Progenitor cell of endocrine pancreas (in vitro differentiated cells): ENCODE results near the gene UNC5CL. TPM values are rescaled to one million over a fixed set of nuclear protein-coding genes. Genes with fewer than 3 reads are reported as not detected.
A peak's percentile ranks its signal among the peaks of the same experiment; 100 is the strongest.

Source experiments
- DNase-seq: peaks from one replicate; pipeline ENCODE4 v3.0.0; 2021; ENCODE audit warnings: low spot score; ENCODE audit not compliant: unreplicated experiment
- H3K27ac Mint-ChIP-seq: 2 replicates; pipeline ENCODE4 v1.8.0; 2021; ENCODE audit warnings: mild to moderate bottlenecking, moderate library complexity, mixed read lengths
- H3K27me3 Mint-ChIP-seq: 2 replicates; pipeline ENCODE4 v1.8.0; 2021; ENCODE audit warnings: mixed read lengths
- H3K36me3 Mint-ChIP-seq: 2 replicates; pipeline ENCODE4 v1.8.0; 2022; ENCODE audit warnings: mixed read lengths; ENCODE audit not compliant: insufficient read depth
- H3K4me1 Mint-ChIP-seq: 2 replicates; pipeline ENCODE4 v1.8.0; 2021; ENCODE audit warnings: low read depth, mixed read lengths
- H3K4me3 Mint-ChIP-seq: 2 replicates; pipeline ENCODE4 v1.8.0; 2021; ENCODE audit warnings: low read depth, mild to moderate bottlenecking, moderate library complexity, mixed read lengths
- H3K9me3 Mint-ChIP-seq: 2 replicates; pipeline ENCODE4 v1.8.0; 2021; ENCODE audit warnings: low read depth, mixed read lengths
- total RNA-seq: library from RNA; stranded (reverse); gene quantifications from 2 replicates; pipeline ENCODE4 v1.2.1, GENCODE V29; 2021
- TF ChIP-seq, protein P1 (sequence below): fragments of 200-600 bp; sonication (generic); IDR thresholded peaks from one replicate; pipeline ENCODE4 v1.5.0; 2021; ENCODE audit warnings: antibody characterized with exemption, mild to moderate bottlenecking; ENCODE audit not compliant: unreplicated experiment

The UNC5CL gene
- total RNA-seq, 1 donor from 2014 or later, result 3.7 TPM

- H3K9me3 Mint-ChIP-seq, result no peaks in the 10 kb centered on the region
- H3K27me3 Mint-ChIP-seq, result no peaks in the 10 kb centered on the region
- no peaks in the 10 kb centered on the region for H3K36me3 Mint-ChIP-seq
- DNase-seq, result no peak
- TF ChIP-seq, protein P1, sequence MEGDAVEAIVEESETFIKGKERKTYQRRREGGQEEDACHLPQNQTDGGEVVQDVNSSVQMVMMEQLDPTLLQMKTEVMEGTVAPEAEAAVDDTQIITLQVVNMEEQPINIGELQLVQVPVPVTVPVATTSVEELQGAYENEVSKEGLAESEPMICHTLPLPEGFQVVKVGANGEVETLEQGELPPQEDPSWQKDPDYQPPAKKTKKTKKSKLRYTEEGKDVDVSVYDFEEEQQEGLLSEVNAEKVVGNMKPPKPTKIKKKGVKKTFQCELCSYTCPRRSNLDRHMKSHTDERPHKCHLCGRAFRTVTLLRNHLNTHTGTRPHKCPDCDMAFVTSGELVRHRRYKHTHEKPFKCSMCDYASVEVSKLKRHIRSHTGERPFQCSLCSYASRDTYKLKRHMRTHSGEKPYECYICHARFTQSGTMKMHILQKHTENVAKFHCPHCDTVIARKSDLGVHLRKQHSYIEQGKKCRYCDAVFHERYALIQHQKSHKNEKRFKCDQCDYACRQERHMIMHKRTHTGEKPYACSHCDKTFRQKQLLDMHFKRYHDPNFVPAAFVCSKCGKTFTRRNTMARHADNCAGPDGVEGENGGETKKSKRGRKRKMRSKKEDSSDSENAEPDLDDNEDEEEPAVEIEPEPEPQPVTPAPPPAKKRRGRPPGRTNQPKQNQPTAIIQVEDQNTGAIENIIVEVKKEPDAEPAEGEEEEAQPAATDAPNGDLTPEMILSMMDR, result no peak
- peaks cover 52% of the 10 kb centered on the region for H3K4me1 Mint-ChIP-seq
- no peak overlapping the region for H3K4me3 Mint-ChIP-seq
- H3K27ac Mint-ChIP-seq, result no peak overlapping the region
Measured at GRCh38 chr6:41000248-41000647, 38.8 kb downstream of the UNC5CL start.

DNA sequence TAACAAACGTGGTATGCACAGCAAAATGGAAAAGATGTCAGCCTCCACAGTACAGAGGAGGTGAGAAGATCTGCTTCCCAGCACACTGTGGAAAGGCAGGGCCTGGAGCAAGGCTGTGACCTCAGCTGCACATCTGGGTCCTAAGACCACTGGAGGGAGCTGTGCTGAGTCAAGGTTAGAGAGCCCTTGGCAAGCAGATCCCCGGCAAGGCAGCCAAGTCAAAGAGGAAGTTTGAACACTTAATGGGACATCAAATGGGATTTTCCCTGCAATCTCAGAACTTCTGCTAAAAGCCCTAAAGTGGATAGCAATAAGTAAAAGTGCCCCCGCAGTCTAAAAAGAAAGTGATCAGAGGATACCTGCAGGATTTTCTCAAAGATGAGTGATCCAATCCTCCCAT lies 39.5 kb downstream of the UNC5CL start:
- Mint-ChIP-seq H3K4me3 (peak overlapping the region; percentile 54), H3K36me3 (no peaks in the 10 kb centered on the region), H3K27me3 (no peaks in the 10 kb centered on the region), H3K4me1 (peaks cover 56% of the 10 kb centered on the region), H3K9me3 (no peaks in the 10 kb centered on the region), H3K27ac (peak overlapping the region; percentile 94)
- TF ChIP-seq, protein P1, result peak; percentile 56
- DNase-seq, result no peak

DNA sequence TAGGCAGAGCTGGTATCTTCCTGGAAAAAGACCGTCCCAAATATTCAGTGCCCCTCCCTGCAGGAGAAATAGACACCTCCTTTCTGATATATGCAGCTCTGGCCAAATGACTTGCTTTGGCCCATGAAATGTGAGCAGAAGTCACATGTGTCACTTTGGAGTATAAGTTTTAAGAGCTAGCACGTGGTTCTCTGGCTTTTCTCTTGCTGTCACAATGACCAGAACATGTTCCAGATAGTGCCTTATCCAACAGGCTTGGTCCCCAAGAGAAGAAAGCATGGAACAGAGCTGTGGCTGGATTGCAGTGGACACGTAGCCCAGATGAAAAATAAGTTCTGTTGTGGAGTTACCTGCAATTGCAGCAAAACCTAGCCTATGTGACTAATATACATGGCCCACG lies 40.4 kb downstream of the UNC5CL start:
- Mint-ChIP-seq H3K27me3 (no peaks in the 10 kb centered on the region), H3K9me3 (no peaks in the 10 kb centered on the region), H3K4me1 (peaks cover 62% of the 10 kb centered on the region), H3K27ac (peak overlapping the region; percentile 99), H3K4me3 (no peak overlapping the region), H3K36me3 (no peaks in the 10 kb centered on the region)
- TF ChIP-seq, protein P1, result no peak
- no peak for DNase-seq

DNA sequence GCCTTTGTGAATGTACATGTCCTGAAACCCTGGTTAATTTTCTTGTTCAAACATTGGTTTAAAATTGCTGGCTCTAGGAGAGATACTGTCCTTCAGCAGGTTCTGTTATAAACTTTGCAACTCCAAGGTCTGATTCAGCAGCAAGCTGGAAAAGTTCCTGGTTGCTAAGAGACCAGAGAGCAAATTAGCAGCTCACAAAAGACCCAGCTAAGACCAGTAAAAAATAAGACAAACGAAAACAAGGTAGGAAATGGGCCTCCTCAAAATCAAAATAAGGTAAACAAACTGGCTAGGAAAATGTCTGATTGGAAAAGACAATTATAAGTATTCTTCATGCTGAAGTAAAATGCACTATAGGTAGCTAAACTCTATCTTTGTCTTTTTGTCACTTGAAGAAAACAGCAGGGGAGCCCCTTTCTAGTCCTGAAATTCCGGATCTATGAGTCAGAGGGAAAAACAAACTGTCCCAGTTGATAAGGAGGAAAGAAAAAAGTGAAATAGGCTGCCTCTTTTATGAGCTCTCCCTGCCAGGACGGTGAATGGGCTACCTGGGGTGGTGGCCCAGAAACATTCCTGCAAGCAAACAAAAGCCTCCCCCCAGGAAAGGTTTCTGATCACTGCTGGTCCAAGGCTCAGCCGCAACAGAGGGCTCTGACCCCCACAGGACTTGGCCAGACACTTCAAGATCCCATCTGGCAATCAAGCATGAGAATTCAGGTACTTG lies 41.6 kb downstream of the UNC5CL start:
- Mint-ChIP-seq H3K36me3 (peaks cover 4% of the 10 kb centered on the region), H3K27ac (peak overlapping the region; percentile 99), H3K4me1 (peaks cover 66% of the 10 kb centered on the region)

DNA sequence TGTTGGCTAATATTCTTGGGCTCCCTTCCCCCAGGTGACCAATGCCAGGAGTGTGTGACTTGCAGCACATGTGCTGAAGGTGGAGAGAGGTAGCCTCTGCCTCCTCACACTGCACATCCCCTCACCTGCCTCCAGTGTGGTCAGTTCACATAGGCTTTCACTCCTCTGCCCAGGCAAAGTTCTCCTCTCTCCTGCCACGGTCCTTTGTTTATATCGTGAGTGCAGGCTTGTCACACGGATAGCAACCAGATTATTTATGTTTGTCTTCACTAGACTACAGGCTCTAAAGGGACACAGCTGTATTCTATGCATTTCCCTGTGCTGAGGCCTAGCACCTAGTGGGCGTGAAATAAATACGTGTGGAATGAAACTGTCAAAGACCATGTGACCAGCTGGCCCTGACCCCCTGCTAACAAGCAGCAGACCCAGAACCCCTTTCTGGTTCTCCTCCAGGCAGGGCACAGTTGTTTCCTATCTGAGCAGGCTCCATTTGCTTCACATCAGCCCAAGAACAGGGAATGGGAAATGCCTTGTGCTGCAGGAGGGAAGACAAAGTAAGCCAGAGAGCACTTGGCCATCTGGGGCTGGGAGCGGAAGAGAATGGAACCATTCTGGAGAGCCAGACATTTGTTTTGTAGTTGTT lies 42.3 kb downstream of the UNC5CL start:
- H3K27ac Mint-ChIP-seq, result peak overlapping the region; percentile 99
- peaks cover 7% of the 10 kb centered on the region for H3K36me3 Mint-ChIP-seq
- H3K27me3 Mint-ChIP-seq, result no peaks in the 10 kb centered on the region
- DNase-seq, result no peak
- TF ChIP-seq, protein P1, result no peak
- H3K4me3 Mint-ChIP-seq, result peak overlapping the region; percentile 69
- peaks cover 68% of the 10 kb centered on the region for H3K4me1 Mint-ChIP-seq
- H3K9me3 Mint-ChIP-seq, result no peaks in the 10 kb centered on the region

More for the DNA sequence above, 41.6 kb downstream of the UNC5CL start:
- H3K9me3 Mint-ChIP-seq, result no peaks in the 10 kb centered on the region
- peak; percentile 24 for DNase-seq
- H3K27me3 Mint-ChIP-seq, result no peaks in the 10 kb centered on the region
- TF ChIP-seq, protein P1, result no peak
- peak overlapping the region; percentile 69 for H3K4me3 Mint-ChIP-seq
